ENCODE data around the gene CLNK.

The CLNK gene

DNA sequence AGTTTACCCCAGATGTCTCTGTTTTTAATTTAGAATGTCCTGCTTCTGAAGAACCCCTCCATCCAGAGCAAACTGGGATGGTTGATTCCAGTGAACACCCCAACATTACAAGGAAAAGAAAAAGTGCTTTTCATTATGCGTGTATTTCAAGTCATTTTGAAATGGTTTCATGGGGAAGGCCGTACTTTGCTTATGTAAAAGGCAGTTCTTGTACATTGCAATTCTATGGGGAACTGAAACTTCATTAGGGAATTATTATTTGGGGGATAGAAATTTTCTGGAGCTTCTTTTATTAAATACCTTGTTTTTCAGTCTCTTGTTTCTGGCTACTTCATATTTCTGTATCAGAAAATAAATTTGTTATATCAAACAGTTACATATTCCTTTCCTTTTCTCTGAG, 130.4 kb downstream of the CLNK start:
- TF ChIP-seq, protein P1, sequence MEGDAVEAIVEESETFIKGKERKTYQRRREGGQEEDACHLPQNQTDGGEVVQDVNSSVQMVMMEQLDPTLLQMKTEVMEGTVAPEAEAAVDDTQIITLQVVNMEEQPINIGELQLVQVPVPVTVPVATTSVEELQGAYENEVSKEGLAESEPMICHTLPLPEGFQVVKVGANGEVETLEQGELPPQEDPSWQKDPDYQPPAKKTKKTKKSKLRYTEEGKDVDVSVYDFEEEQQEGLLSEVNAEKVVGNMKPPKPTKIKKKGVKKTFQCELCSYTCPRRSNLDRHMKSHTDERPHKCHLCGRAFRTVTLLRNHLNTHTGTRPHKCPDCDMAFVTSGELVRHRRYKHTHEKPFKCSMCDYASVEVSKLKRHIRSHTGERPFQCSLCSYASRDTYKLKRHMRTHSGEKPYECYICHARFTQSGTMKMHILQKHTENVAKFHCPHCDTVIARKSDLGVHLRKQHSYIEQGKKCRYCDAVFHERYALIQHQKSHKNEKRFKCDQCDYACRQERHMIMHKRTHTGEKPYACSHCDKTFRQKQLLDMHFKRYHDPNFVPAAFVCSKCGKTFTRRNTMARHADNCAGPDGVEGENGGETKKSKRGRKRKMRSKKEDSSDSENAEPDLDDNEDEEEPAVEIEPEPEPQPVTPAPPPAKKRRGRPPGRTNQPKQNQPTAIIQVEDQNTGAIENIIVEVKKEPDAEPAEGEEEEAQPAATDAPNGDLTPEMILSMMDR (conservative IDR thresholded peaks at IDR 0.05; ENCODE audit: low read length), result no peak
- no peak overlapping the region for H3K4me3 ChIP-seq (ENCODE audit: low read length)
- DNase-seq (ENCODE audit: low read depth), result no peak

DNA sequence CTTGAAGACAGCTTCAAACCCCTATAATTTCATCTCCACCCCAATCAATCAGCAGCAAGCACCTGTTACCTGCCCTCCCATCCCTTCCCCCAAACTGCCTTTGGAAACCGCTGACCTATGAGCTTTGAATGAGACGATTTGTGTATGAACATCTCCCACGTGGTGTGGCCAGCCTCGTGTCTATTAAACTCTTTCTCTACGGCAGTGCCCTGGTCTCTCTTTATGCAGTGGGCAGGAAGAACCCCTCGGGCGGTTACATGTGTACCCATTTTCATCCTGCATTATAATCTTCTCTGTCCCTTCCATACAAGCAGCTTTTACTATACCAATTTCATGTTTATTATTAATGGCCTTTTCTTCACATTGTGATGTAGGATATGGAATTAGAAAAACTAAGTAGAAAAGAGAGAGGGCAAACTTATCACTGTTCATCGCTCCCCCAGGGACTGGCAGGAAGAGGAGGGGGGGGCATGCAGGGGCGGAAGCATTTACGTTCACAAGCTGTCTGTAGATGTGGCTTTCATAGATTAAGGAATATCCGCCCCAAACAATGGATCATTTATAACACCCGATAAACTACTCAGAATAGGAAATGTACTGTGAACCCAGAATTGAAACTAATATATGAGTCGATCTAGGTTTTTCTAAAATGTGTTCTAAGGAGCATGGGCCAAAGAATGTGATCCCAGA, 131.8 kb downstream of the CLNK start:
- DNase-seq (ENCODE audit: low read depth), result no peak
- no peak overlapping the region for H3K4me3 ChIP-seq (ENCODE audit: low read length)
- TF ChIP-seq, protein P1 (conservative IDR thresholded peaks at IDR 0.05; ENCODE audit: low read length), result no peak

DNA sequence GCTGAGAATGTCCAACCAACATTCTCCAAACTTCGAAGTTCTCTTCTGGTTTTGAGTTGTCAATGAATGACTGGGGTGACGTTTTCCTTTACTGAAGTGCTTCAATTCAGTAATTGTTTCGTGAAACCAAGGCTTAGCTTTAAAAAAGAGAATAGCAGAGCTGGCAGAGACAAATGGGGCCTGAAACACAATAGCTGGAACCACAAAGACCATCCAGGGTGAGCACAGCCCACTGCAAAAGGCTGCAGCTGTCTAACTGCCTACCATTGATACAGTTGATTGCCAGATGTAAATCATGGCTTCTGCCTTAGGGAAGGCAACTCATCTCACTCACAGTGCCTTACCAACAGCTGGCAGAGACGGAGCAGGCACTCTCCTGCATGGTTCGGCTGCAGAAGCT, 148.7 kb downstream of the CLNK start:
- no peak overlapping the region for H3K4me3 ChIP-seq (ENCODE audit: low read length)
- TF ChIP-seq, protein P1 (conservative IDR thresholded peaks at IDR 0.05; ENCODE audit: low read length), result no peak
- no peak for DNase-seq (ENCODE audit: low read depth)

DNA sequence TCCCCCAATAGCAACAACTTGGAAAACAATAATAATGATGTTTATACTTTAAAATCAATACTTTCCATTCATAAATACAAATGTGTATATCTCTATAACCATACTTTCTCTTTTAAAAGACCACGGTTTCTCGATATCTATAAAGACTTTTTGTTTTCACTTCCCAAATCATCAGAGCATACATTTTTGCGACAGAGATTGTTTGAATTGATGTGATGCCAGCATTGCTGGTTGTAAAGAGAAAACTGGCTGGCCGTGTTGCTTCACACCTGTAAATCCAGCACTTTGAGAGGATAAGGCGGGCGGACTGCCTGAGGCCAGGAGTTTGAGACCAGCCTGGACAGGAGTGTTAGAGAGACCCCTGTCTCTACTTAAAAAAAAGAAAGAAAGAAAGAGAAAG, 149.7 kb downstream of the CLNK start:
- TF ChIP-seq, protein P1 (conservative IDR thresholded peaks at IDR 0.05; ENCODE audit: low read length), result no peak
- H3K4me3 ChIP-seq (ENCODE audit: low read length), result no peak overlapping the region
- DNase-seq (ENCODE audit: low read depth), result no peak

DNA sequence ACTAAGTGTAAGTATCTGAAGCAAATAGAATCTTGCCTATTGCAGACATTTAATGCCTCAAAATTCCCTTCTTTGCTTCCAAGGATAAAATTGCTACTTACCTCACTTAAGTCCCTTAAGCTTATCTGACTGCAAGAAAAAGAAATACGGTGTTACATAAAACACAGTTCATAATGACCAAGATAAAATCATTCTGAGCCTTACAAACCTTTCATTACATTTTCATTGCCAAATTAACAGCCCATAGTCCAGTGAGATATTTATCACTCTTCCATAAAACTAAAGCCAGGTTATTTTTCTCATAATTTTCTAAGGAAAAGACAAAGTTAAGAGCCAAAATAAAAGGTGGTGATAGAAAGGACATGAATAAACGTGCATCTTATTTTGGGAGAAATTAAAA, 152.4 kb downstream of the CLNK start:
- no peak overlapping the region for H3K4me3 ChIP-seq (ENCODE audit: low read length)
- TF ChIP-seq, protein P1 (conservative IDR thresholded peaks at IDR 0.05; ENCODE audit: low read length), result no peak
- DNase-seq (ENCODE audit: low read depth), result no peak

DNA sequence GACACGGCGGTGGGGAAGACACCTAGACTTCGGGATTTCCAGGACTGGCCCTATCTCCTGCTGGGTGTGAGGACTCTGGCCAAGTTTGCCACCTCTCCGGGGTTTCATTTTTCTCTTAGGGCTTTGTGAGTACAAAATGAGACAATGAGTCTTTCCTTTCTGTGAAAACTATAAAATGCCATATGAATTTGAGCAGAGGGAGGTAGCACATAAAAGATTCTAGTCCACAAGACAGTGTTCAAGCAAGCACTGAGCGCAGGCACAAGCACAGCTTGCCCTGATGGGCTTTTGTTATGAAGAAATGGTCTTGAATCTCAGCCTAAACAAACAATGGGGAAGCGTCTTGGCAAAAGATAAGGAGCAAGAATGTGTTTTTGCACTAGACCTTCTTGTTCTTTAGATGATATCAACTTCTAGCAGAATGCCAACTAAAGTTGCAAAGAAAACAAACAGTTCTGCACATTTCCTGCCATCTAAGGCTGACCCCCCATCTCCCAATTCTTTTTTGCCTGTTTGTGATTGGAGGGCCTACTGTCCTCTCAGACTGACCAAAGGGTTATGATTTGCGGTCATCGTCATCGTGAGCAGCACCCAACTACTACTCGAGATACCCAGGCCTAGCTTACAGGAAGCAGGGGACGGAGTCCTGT, 154.3 kb downstream of the CLNK start:
- H3K4me3 ChIP-seq (ENCODE audit: low read length), result no peak overlapping the region
- TF ChIP-seq, protein P1 (conservative IDR thresholded peaks at IDR 0.05; ENCODE audit: low read length), result no peak
- no peak for DNase-seq (ENCODE audit: low read depth)
